ENCODE results near the gene LMBRD2.

- TF ChIP-seq CTCF (IDR thresholded peaks at IDR 0.05) (no peak), EZH2 (IDR thresholded peaks at IDR 0.05; ENCODE audit: borderline replicate concordance, insufficient read depth, low read depth, low read length, poor library complexity, severe bottlenecking) (no peak)
These were observed 51.9 kb downstream of the LMBRD2 start for GRCh38 chr5:36099748-36100147.

Measured in B cell (primary cell).